OCI-LY7 (cell line): ENCODE data around the gene ACTL8.

Experiments used
- EZH2phosphoT487 ChIP-seq: fragments of 200-600 bp; sonication (generic); IDR thresholded peaks from 2 replicates; pipeline ENCODE4 v1.6.1; 2018; ENCODE audit warnings: low read depth, borderline replicate concordance, mild to moderate bottlenecking, mixed run types, antibody characterized with exemption, low read length, moderate library complexity, mixed read lengths
- TF ChIP-seq, protein P1 (sequence below): fragments of 200-600 bp; sonication (generic); conservative IDR thresholded peaks from 2 replicates; pipeline ENCODE4 v1.5.1; 2014; ENCODE audit warnings: mild to moderate bottlenecking, antibody characterized with exemption, low read length, moderate library complexity, mixed read lengths

DNA sequence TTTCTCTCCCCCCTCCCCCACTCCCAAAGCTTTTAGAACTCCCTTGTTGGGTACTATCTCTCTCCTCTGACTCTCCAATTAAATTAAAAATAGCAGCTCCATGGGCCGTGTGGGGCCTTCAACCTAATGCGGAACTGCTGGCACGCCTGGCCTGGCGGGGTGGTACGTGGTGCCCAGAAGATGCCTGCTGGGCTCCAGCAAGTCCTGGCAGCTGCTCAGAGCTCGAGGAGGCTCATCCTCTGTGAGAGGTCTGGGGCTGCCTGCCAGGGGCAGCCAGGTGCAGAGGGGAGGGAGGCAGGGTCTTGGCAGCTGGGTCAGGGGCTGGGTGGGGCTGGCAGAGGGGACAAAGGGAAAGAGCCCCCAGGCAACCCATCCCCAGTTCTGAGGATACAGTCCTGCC is 74.4 kb downstream of the ACTL8 start:
- TF ChIP-seq, protein P1, sequence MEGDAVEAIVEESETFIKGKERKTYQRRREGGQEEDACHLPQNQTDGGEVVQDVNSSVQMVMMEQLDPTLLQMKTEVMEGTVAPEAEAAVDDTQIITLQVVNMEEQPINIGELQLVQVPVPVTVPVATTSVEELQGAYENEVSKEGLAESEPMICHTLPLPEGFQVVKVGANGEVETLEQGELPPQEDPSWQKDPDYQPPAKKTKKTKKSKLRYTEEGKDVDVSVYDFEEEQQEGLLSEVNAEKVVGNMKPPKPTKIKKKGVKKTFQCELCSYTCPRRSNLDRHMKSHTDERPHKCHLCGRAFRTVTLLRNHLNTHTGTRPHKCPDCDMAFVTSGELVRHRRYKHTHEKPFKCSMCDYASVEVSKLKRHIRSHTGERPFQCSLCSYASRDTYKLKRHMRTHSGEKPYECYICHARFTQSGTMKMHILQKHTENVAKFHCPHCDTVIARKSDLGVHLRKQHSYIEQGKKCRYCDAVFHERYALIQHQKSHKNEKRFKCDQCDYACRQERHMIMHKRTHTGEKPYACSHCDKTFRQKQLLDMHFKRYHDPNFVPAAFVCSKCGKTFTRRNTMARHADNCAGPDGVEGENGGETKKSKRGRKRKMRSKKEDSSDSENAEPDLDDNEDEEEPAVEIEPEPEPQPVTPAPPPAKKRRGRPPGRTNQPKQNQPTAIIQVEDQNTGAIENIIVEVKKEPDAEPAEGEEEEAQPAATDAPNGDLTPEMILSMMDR, result no peak
- no peak for TF ChIP-seq EZH2phosphoT487
